Measurements from ENCODE around the gene AGPAT3.
A peak's percentile ranks its signal among the peaks of the same experiment; 100 is the strongest.

The AGPAT3 gene

GRCh38 chr21:43853851-43854772 is 10.9 kb upstream of the AGPAT3 start:
- no peak for DNase-seq (ENCODE audit: low read depth in 2 of 2)
- no peak overlapping the region for H3K4me3 ChIP-seq (replicated peaks in 1 of 2; ENCODE audit: low read depth in 2 of 2, low read length in 2 of 2)
- TF ChIP-seq CTCF (IDR thresholded peaks at IDR 0.05; ENCODE audit: low read depth, low read length) = no peak

GRCh38 chr21:43854773-43855633 is 10.0 kb upstream of the AGPAT3 start:
- H3K4me3 ChIP-seq (replicated peaks in 1 of 2; ENCODE audit: low read depth in 2 of 2, low read length in 2 of 2) = no peak overlapping the region
- peak in 1 of 2 donors; percentile 19 for DNase-seq (ENCODE audit: low read depth in 2 of 2)
- TF ChIP-seq CTCF (IDR thresholded peaks at IDR 0.05; ENCODE audit: low read depth, low read length) = no peak

- no peak for DNase-seq (ENCODE audit: low read depth in 2 of 2)
- H3K4me3 ChIP-seq (replicated peaks in 1 of 2; ENCODE audit: low read depth in 2 of 2, low read length in 2 of 2) = no peak overlapping the region
- TF ChIP-seq CTCF (IDR thresholded peaks at IDR 0.05; ENCODE audit: low read depth, low read length) = no peak
Measured at GRCh38 chr21:43855955-43856354, 9.1 kb upstream of the AGPAT3 start.

- H3K4me3 ChIP-seq (replicated peaks in 1 of 2; ENCODE audit: low read depth in 2 of 2, low read length in 2 of 2) = no peak overlapping the region
- TF ChIP-seq CTCF (IDR thresholded peaks at IDR 0.05; ENCODE audit: low read depth, low read length) = no peak
- DNase-seq (ENCODE audit: low read depth in 2 of 2) = no peak
Measured at GRCh38 chr21:43858806-43859648, 6.0 kb upstream of the AGPAT3 start.

DNA sequence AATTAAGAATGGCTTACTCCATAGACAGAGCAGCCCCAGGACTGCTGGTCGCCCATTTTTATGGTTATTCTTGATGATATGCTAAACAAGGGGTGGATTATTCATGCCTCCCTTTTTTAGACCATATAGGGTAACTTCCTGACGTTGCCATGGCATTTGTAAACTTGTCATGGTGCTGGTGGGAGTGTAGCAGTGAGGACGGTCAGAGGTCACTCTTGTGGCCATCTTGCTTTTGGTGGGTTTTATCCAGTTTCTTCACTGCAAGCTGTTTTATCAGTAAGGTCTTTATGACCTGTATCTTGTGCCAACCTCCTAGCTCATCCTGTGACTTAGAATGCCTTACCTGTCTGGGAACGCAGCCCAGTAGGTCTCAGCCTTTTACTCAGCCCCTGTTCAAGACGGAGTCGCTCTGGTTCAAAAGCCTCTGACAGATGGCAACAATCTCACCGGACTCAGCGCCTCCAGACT is 5.2 kb upstream of the AGPAT3 start:
- DNase-seq (ENCODE audit: low read depth in 2 of 2) = no peak
- TF ChIP-seq CTCF (IDR thresholded peaks at IDR 0.05; ENCODE audit: low read depth, low read length) = no peak
- no peak overlapping the region for H3K4me3 ChIP-seq (replicated peaks in 1 of 2; ENCODE audit: low read depth in 2 of 2, low read length in 2 of 2)

DNA sequence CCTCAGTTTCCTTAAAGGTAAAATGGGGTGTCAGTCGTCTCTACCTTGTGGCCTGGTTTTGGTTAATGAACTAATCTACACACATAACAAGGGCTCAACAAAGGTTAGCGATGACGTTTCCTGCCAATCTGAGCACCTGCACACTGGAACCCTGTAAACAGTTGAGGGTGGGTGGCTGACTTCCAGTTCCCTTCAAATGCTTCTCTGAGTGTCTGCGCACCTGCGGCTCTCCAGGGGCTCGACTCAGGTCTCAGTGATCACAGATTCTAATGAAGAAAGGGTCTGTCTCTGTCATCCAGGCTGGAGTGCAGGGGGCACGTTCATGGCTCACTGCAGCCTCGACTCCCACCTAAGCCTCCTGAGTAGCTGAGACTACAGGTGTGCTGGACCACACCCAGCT is 3.3 kb upstream of the AGPAT3 start:
- H3K4me3 ChIP-seq (replicated peaks in 1 of 2; ENCODE audit: low read depth in 2 of 2, low read length in 2 of 2) = no peak overlapping the region
- no peak for DNase-seq (ENCODE audit: low read depth in 2 of 2)
- no peak for TF ChIP-seq CTCF (IDR thresholded peaks at IDR 0.05; ENCODE audit: low read depth, low read length)
